Upper lobe of right lung (tissue), 1 donor: ENCODE measurements around the gene OXGR1. TPM values are rescaled to one million over a fixed set of nuclear protein-coding genes. Genes with fewer than 3 reads are reported as not detected.

Experiments used
- ATAC-seq: fragments of 200-7000 bp; cut with Tn5 transposase; one replicate; pipeline ENCODE4 v1.9.1; 2020; ENCODE audit warnings: mild to moderate bottlenecking, moderate library complexity
- DNase-seq: peaks from one replicate; pipeline ENCODE4 v3.0.0-alpha.2; 2020
- H3K27ac ChIP-seq: fragments of 200-600 bp; one replicate; pipeline ENCODE4 v1.8.0; 2022
- H3K27me3 ChIP-seq: fragments of 200-600 bp; one replicate; pipeline ENCODE4 v1.8.0; 2022; ENCODE audit warnings: mild to moderate bottlenecking
- H3K36me3 ChIP-seq: fragments of 200-600 bp; one replicate; pipeline ENCODE4 v1.8.0; 2022
- H3K4me1 ChIP-seq: fragments of 200-600 bp; one replicate; pipeline ENCODE4 v1.8.0; 2022
- H3K4me3 ChIP-seq: fragments of 200-600 bp; one replicate; pipeline ENCODE4 v1.8.0; 2022; ENCODE audit warnings: mild to moderate bottlenecking
- H3K9me3 ChIP-seq: fragments of 200-600 bp; one replicate; pipeline ENCODE4 v1.8.0; 2022
- intact Hi-C: fragments of 100-400 bp; cut with DNase I; formaldehyde crosslinking; loops from one replicate; pipeline ENCODE4 v1.11.0; 2022
- total RNA-seq: library from RNA; stranded (reverse); fragmentation: NEBNext Ultra II Directional; extraction: Animal tissue kit (Norgen Biotek cat#: 25700); gene quantifications from one replicate; pipeline ENCODE4 v1.2.1, GENCODE V29; 2021
- TF ChIP-seq, protein P1 (sequence below): fragments of 200-600 bp; IDR thresholded peaks from one replicate; pipeline ENCODE4 v1.8.0; 2022; ENCODE audit warnings: antibody characterized with exemption
- donor health status: DM: no; HTN: yes; CAD: no; lungs with severe emphysema.

The OXGR1 gene
- total RNA-seq, 1 donor from 2014 or later = 0.55 TPM

DNA sequence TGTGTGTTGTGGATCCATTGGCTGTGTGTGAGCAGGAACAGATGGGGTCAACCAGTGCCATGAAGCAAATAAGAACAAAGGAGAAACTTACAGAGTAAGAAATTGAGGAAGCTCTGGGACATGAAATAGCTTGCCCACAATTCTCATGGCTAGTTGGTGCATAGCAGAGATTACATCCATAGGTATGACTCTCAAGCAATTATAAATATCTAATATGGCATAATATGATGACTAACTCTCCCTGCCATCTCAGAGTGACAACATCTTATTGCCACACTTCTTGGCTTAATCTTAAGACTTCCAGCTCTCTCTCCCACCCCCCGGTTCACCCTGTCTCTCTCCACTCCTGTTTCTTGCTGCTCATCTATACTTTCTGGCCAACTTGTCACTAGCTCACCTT is 53.3 kb downstream of the OXGR1 start:
- TF ChIP-seq, protein P1, sequence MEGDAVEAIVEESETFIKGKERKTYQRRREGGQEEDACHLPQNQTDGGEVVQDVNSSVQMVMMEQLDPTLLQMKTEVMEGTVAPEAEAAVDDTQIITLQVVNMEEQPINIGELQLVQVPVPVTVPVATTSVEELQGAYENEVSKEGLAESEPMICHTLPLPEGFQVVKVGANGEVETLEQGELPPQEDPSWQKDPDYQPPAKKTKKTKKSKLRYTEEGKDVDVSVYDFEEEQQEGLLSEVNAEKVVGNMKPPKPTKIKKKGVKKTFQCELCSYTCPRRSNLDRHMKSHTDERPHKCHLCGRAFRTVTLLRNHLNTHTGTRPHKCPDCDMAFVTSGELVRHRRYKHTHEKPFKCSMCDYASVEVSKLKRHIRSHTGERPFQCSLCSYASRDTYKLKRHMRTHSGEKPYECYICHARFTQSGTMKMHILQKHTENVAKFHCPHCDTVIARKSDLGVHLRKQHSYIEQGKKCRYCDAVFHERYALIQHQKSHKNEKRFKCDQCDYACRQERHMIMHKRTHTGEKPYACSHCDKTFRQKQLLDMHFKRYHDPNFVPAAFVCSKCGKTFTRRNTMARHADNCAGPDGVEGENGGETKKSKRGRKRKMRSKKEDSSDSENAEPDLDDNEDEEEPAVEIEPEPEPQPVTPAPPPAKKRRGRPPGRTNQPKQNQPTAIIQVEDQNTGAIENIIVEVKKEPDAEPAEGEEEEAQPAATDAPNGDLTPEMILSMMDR = no peak
- DNase-seq (no peak), ATAC-seq (no peak)
- H3K4me3 ChIP-seq = no peak overlapping the region
- no peaks in the 10 kb centered on the region for H3K9me3 ChIP-seq
- no peak overlapping the region for H3K27ac ChIP-seq
- no peaks in the 10 kb centered on the region for H3K4me1 ChIP-seq
- no peaks in the 10 kb centered on the region for H3K27me3 ChIP-seq
- intact Hi-C loops = no loop called here
- no peaks in the 10 kb centered on the region for H3K36me3 ChIP-seq

DNA sequence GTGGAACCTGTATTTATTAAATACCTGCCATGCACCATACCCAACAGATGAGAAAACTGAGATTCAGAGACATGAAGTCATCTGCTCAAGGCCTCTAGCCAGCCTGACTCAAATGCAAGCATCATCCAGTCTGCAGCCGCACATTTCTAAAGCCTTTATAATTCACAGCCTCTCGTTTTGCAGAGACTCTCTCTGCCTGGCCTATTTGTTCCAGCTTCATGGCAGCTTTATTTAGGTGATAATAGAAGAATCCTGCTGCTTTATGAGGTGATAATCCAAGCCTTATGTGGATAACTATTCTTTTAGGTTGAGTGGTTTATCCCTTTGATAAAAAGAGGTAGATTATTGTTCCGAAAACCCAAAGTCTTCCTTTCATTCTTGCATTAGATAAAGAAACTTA is 58.4 kb downstream of the OXGR1 start:
- TF ChIP-seq, protein P1 = no peak
- intact Hi-C loops = no loop called here
- no peaks in the 10 kb centered on the region for H3K27me3 ChIP-seq
- no peak for DNase-seq
- H3K36me3 ChIP-seq = no peaks in the 10 kb centered on the region
- H3K4me1 ChIP-seq = no peaks in the 10 kb centered on the region
- H3K4me3 ChIP-seq = no peak overlapping the region
- no peaks in the 10 kb centered on the region for H3K9me3 ChIP-seq
- H3K27ac ChIP-seq = no peak overlapping the region
- no peak for ATAC-seq

Other genes with a start within 250 kb of the OXGR1 start
- 60.6 TPM for gene MBNL2, start 227.9 kb upstream of the OXGR1 start, total RNA-seq